IgD-negative memory B cell (primary cell): ENCODE results near the gene JADE3. TPM values are rescaled to one million over a fixed set of nuclear protein-coding genes. Genes with fewer than 3 reads are reported as not detected.

Experiments used
- H3K27ac Mint-ChIP-seq, 3 donors: one replicate each; pipeline ENCODE4 v1.8.0; 2020 to 2022; ENCODE audit warnings: mild to moderate bottlenecking in 3 of 3, mixed read lengths in 3 of 3, moderate library complexity in 1 of 3
- H3K27me3 Mint-ChIP-seq: one replicate; pipeline ENCODE4 v1.8.0; 2021; ENCODE audit warnings: mixed read lengths
- H3K36me3 Mint-ChIP-seq: one replicate; pipeline ENCODE4 v1.8.0; 2020; ENCODE audit warnings: mild to moderate bottlenecking, mixed read lengths
- H3K4me1 Mint-ChIP-seq, 3 donors: one replicate each; pipeline ENCODE4 v1.8.0; 2020 to 2022; ENCODE audit warnings: mixed read lengths in 3 of 3, mild to moderate bottlenecking in 1 of 3
- H3K4me3 Mint-ChIP-seq, 4 donors: one replicate each; pipeline ENCODE4 v1.8.0; 2020 to 2022; ENCODE audit warnings: mild to moderate bottlenecking in 4 of 4, mixed read lengths in 4 of 4, moderate library complexity in 3 of 4
- H3K9me3 Mint-ChIP-seq, 3 donors: one replicate each; pipeline ENCODE4 v1.8.0; 2020 to 2021; ENCODE audit warnings: mixed read lengths in 3 of 3, mild to moderate bottlenecking in 1 of 3
- polyA plus RNA-seq: library from polyadenylated mRNA; unstranded; fragments of 300-500 nt; fragmentation: Illumina TruSeq; gene quantifications from one replicate; pipeline ENCODE4 v1.2.3, GENCODE V29; 2021

The JADE3 gene
- polyA plus RNA-seq: 3.5 TPM

DNA sequence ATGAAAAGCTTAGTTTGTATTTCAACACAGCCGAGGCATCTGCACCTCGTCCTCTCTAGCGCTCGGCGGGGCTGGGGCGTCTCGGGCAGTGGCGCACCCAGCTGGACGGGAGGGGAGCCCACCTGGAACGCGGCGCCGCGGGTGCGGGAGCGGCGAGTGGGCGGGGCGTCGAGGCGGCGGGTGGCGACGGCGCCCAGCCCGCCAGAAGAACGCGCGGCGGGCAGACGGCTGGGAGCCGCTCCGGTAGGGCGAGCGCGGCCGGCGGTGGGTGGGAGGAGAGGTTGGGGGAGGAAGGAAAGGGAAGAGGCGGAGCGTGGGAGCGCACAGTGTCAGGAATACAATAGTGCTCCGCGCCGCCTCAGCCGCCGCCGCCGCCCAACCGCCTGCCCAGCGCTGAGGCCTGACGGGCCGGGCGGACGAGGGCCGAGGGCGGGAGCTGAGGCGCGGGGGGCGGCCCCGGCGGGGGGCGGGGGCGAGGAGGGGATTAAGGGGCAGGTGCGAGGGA, at the start of gene JADE3:
JADE3 (plus strand) TSS at position 324 of the 505 bp plus-strand sequence. CDS start 72,474 bp downstream, outside the sequence.
- Mint-ChIP-seq H3K27ac (peak within 1 kb of the TSS in 1 of 3 donors; percentile 47), H3K27me3 (peaks cover 2% of the 10 kb centered on the region), H3K36me3 (peaks cover 1% of the 10 kb centered on the region)

DNA sequence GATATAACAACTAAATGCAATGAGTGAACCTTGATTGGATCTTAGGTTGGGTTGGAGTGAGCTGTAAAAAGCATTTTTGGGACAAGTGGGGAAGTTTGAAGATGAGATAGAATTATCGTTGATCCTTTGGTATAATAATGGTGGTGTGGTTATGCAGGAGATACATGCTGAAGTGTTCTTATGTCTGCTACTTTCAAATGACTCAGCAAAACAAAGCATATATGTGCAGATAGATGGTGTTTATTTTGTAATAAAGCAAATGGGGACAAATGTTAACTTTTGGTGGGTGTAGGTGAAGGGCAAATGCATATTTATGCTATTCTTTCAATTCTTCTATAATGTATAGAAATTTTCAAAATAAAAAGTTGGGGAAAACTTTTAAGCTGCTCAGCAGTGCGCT, 49.1 kb upstream of the JADE3 start:
- Mint-ChIP-seq H3K27ac (no peak overlapping the region), H3K36me3 (no peaks in the 10 kb centered on the region), H3K4me3 (no peak overlapping the region), H3K9me3 (no peaks in the 10 kb centered on the region), H3K4me1 (peaks cover 0 to 4% (median 0%) of the 10 kb centered on the region in 3 donors), H3K27me3 (no peaks in the 10 kb centered on the region)

More for the DNA sequence above, at the start of gene JADE3:
- Mint-ChIP-seq H3K4me3 (peak within 1 kb of the TSS; percentile 84 to 93 (median 90)), H3K9me3 (no peaks in the 10 kb centered on the region), H3K4me1 (peaks cover 8 to 15% (median 14%) of the 10 kb centered on the region in 3 donors)

DNA sequence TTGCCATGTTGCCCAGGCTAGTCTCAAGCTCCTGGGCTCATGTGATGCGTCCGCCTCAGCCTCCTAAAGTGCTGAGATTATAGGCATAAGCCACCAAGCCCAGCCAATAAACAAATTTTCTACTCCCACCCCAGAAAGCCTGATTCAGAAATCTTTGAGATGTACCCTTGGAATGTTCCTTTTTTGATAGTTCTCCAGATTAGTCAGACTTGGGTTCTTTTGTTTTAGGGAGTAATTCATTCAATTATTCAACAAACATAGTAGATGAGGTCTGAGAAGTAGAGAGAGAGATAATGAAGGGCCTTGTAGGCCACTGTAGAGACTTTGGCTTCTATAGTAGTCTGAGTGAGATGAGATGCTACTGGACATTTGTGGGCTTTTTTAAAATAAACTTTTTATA, 47.6 kb upstream of the JADE3 start:
- Mint-ChIP-seq H3K27ac (no peak overlapping the region), H3K36me3 (no peaks in the 10 kb centered on the region), H3K27me3 (no peaks in the 10 kb centered on the region), H3K9me3 (no peaks in the 10 kb centered on the region), H3K4me3 (no peak overlapping the region), H3K4me1 (peaks cover 0 to 2% (median 0%) of the 10 kb centered on the region in 3 donors)

DNA sequence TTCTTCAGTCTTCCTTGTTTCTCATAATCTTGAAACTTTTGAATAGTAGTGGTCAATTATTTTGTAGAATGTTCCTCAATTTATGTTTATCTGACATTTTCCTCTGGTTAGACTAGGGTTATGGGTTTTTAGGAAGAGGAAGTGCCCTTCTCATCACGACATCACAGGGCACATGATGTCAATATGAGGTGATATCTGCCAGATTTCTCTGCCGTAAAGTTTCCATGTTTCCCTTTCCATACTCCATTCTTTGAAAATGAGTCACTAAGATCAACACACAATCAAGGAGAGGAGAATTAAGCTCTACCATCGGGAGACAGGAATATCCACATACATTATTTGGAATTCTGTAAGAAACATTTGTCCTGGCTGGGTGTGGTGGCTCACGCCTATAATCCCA, 46.9 kb upstream of the JADE3 start:
- no peaks in the 10 kb centered on the region for H3K36me3 Mint-ChIP-seq
- no peaks in the 10 kb centered on the region for H3K4me1 Mint-ChIP-seq
- no peak overlapping the region for H3K4me3 Mint-ChIP-seq
- no peak overlapping the region for H3K27ac Mint-ChIP-seq
- no peaks in the 10 kb centered on the region for H3K9me3 Mint-ChIP-seq
- H3K27me3 Mint-ChIP-seq: no peaks in the 10 kb centered on the region

DNA sequence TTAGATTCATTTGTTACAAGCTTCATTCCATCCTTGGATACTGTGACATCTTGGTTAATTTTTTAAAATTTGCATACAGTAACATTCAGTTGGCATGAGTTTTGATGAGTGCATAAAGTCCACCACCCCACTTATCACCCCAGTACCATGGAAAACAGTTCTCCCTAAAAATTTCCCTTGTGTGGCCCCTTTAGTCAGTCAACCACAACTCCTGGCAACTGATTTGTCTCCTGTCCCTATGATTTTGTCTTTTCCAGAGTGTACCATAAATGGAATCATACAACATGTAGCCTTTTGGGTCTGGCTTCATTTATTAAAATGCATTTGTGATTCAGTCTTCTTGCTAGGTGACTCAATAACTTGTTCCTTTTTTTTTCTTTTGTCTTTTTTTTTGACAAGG, 45.5 kb upstream of the JADE3 start:
- H3K4me1 Mint-ChIP-seq: no peaks in the 10 kb centered on the region
- no peak overlapping the region for H3K27ac Mint-ChIP-seq
- no peaks in the 10 kb centered on the region for H3K36me3 Mint-ChIP-seq
- no peak overlapping the region for H3K4me3 Mint-ChIP-seq
- H3K9me3 Mint-ChIP-seq: no peaks in the 10 kb centered on the region
- no peaks in the 10 kb centered on the region for H3K27me3 Mint-ChIP-seq

DNA sequence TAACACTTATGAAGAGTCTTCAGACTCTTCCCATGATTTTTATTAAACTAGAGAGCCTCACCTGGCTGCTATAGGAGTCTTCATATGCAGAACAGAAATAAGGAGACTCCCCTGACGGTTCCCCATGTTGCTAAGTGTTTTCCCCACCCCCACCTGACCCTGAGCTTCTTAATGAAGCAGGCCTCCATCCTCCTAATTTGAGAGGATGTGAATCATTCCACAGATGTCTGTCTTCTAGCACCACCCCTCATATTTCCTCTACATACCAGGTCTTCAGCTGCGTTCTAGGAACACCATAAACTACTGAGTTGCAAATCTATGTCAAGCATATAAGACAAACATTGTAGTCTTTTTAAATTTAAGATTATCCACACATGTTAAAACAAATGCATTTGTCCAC, 38.5 kb upstream of the JADE3 start:
- no peaks in the 10 kb centered on the region for H3K36me3 Mint-ChIP-seq
- peaks cover 0 to 2% (median 1%) of the 10 kb centered on the region in 3 donors for H3K4me1 Mint-ChIP-seq
- no peaks in the 10 kb centered on the region for H3K9me3 Mint-ChIP-seq
- H3K27me3 Mint-ChIP-seq: no peaks in the 10 kb centered on the region
- H3K27ac Mint-ChIP-seq: no peak overlapping the region
- no peak overlapping the region for H3K4me3 Mint-ChIP-seq

DNA sequence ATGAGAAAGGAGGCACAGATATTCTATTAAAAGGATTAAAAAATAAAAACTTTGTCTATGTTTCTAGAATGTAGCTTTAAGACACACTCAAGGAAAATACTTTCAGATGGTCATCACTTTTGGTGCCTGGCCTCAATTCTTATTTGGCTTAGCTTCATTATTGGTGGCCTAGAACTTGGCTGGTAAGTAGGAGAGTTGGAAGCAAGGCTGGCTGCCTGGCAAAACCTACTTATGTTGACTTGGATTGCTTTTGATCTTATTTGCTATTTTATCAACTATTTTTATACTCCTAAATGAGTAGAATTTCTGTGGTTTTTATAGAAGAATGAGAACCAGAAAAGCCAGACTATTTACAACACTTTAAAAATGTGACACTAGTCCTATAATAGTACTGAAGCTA, 35.3 kb upstream of the JADE3 start:
- Mint-ChIP-seq H3K4me3 (no peak overlapping the region), H3K4me1 (peaks cover 0 to 2% (median 1%) of the 10 kb centered on the region in 3 donors), H3K27ac (no peak overlapping the region), H3K27me3 (no peaks in the 10 kb centered on the region), H3K36me3 (no peaks in the 10 kb centered on the region), H3K9me3 (no peaks in the 10 kb centered on the region)

DNA sequence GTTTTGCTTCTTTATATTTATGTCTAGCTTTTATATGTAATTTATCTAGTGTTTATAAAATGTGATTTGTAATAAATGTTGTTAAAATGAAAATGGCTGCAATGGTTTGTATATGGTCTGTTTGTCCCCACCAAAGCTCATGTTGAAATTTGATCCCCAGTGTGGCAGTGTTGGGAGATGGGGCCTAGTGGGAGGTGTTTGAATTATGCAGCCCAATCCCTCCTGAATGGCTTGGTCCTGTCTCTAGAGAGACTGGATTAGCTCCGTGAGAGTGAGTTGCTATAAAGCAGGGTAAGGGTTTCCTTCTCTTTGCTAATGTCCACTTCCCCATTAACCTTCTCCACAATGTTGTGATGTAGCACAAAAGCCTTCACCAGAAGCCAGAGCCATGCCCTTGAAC, 30.0 kb upstream of the JADE3 start:
- Mint-ChIP-seq H3K4me3 (no peak overlapping the region), H3K36me3 (no peaks in the 10 kb centered on the region), H3K27me3 (no peaks in the 10 kb centered on the region), H3K9me3 (no peaks in the 10 kb centered on the region), H3K27ac (no peak overlapping the region), H3K4me1 (no peaks in the 10 kb centered on the region)

DNA sequence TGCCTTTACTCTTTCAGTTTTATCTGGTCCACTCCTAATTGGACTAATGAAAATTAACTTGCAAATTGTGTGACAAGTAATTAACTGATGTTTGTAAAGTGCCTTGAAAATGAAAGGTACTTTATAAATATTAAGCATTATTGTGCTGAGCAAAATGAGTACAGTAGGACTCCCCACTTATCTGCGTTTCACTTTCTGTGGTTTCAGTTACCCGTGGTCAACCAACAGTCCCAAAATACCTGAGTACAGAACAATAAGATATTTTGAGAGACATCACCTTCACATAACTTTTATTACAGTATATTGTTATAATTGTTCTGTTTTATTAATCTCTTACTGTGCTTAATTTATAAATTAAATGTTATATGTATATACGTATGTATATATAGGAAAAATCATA, 27.4 kb upstream of the JADE3 start:
- H3K27ac Mint-ChIP-seq: no peak overlapping the region
- no peaks in the 10 kb centered on the region for H3K27me3 Mint-ChIP-seq
- no peak overlapping the region for H3K4me3 Mint-ChIP-seq
- H3K36me3 Mint-ChIP-seq: no peaks in the 10 kb centered on the region
- H3K9me3 Mint-ChIP-seq: no peaks in the 10 kb centered on the region
- no peaks in the 10 kb centered on the region for H3K4me1 Mint-ChIP-seq

DNA sequence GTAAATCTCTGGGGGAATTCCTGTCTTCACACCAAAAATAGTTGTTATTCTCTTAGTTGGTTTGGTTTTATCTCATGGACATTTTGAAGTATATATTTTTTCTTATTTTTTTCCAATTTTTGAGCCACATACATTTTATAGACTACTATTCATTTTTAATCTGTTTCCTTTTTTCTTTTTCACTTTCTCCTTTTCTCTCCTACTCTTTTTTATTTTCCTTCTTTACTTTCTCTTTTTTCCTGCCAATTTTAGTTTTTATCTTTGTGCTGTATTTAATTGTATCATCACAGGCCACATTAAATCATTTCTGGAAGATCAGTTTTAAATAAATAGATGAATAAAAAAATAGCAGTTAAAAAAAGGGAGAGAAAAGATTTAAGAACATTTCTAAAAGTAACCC, 14.0 kb upstream of the JADE3 start:
- no peak overlapping the region for H3K4me3 Mint-ChIP-seq
- H3K9me3 Mint-ChIP-seq: peaks cover 0 to 3% (median 2%) of the 10 kb centered on the region in 3 donors
- H3K27ac Mint-ChIP-seq: no peak overlapping the region
- peaks cover 1% of the 10 kb centered on the region for H3K27me3 Mint-ChIP-seq
- H3K4me1 Mint-ChIP-seq: no peaks in the 10 kb centered on the region
- H3K36me3 Mint-ChIP-seq: no peaks in the 10 kb centered on the region

DNA sequence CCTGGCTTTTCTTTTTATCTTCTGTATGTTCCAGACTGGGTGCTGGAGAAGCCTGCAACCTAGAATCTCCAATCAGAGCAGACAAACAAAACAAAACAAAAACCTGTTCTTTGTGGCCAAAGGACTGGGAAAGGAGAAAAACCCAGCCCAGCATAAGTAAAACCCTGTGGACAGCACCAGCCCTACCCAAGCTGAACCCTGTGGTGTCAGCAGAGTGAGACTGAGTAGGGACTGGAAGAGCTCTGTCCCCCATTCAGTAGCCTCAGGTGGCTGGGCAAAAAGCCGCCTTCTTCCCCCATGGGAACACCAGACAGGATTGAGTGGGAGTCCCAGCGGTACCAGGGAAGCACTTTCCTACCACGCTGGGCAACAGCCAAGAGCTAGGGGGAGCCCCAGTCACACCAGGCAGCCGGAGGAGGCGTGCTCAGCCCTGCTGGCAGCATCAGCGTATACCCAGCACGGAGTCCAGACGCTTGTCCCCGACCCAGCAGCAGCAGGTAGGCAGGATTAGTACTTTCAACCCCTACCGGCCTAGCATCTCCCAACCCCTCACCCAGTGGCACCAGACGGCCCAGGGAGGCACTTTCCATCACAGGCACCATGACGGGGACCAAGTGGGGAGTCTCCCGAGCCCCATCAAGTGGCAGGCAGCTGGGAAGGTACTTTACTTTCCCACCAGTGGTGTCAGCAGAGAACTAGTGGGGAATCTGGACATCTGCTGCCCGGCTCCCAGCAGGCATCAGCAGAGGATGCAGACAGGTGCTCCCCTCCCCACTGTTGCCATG, 8.6 kb upstream of the JADE3 start:
- H3K27me3 Mint-ChIP-seq: no peaks in the 10 kb centered on the region
- peak overlapping the region; percentile 34 to 91 (median 76) for H3K4me3 Mint-ChIP-seq
- no peaks in the 10 kb centered on the region for H3K36me3 Mint-ChIP-seq
- H3K27ac Mint-ChIP-seq: peak overlapping the region in 1 of 3 donors; percentile 58
- no peaks in the 10 kb centered on the region for H3K4me1 Mint-ChIP-seq
- H3K9me3 Mint-ChIP-seq: no peaks in the 10 kb centered on the region

DNA sequence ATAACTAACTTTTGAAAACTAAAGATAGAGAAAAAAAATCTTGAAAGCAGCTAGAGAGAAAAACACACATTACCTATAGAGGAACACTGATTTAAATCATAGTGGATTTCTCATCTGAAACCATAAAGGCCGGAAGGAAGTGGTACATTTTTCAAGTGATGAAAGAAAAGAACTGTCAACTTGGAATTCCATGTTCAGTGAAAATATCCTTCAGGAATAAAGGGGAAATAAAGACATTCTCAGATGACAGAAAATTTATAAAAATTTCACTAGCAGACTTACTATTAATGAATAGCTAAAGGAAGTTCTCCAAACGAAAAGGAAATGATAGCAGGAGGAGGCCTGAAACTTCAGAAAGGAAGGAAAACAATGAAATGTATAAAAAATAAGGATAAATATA, 7.6 kb upstream of the JADE3 start:
- Mint-ChIP-seq H3K4me3 (no peak overlapping the region), H3K36me3 (no peaks in the 10 kb centered on the region), H3K9me3 (no peaks in the 10 kb centered on the region), H3K27ac (peak overlapping the region in 1 of 3 donors; percentile 58), H3K4me1 (no peaks in the 10 kb centered on the region), H3K27me3 (no peaks in the 10 kb centered on the region)

DNA sequence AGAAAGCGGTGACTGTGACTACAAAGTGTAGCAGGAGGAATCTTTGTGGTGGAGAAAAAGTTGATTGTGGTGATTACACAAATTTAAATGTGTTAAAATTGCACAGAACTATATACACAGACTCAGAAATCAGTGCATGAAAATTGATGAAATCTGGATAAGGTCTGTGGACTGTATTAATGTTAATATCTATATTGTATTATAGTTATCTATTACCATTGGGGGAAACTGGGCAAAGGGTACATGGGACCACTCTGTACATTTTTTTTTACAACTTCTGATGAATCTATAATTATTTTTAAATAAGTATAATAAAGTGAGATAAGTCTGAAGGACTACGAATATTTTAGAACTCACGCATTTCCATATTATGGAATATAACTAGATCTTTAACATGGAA, 1.8 kb upstream of the JADE3 start:
- peak overlapping the region in 1 of 3 donors; percentile 6 for H3K27ac Mint-ChIP-seq
- H3K9me3 Mint-ChIP-seq: no peaks in the 10 kb centered on the region
- peaks cover 1% of the 10 kb centered on the region for H3K36me3 Mint-ChIP-seq
- peak overlapping the region in 1 of 4 donors; percentile 50 for H3K4me3 Mint-ChIP-seq
- H3K4me1 Mint-ChIP-seq: peaks cover 8 to 14% (median 13%) of the 10 kb centered on the region in 3 donors
- peaks cover 2% of the 10 kb centered on the region for H3K27me3 Mint-ChIP-seq

DNA sequence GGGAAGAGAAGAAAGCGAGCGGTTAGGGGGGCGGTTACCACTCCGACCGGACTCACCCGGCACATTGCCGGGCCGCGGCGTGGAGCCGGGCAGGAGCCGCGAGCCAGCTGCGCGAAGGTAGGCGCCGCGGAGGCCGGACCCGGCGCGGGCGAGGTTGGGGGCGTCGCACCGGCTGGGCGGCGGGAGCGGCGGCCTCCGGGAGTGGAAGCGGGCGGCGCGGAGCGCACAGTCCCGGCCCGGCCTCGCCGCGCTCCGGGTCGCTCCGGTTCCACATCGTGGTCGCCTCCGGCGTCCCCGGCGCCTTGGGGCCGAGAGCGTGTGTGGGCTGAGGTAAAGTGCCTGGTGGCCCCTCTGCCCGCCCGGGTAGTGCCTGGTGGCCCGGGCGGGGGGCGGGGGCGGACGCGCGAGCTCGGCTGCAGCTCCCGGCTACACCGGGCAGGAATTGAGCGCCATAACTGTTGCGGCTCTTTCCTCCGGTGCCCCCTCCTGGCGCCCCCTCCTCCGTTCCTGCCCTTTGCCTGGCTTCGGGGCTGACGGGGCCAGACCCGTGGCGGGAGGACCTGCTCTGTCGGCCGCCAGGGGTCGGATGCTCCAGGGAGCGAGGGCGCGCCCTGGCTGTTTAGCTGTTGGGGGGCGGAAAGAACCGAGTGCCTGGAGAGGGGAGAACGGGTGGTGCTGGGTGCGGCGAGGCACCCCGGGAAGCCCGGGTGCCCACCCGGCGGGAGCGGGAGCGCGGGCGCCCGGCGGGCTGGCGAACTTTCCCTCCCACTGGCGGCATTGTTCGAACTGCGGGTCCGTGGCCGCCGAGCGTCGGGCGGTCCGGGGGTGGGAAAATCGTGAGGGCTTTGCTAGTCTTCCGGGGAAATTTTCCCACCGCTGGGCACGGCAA, 626 bp downstream of the JADE3 start:
- Mint-ChIP-seq H3K9me3 (no peaks in the 10 kb centered on the region), H3K27ac (no peak overlapping the region), H3K36me3 (peaks cover 1% of the 10 kb centered on the region), H3K4me1 (peaks cover 8 to 19% (median 17%) of the 10 kb centered on the region in 3 donors), H3K4me3 (peak overlapping the region; percentile 84 to 93 (median 90)), H3K27me3 (peaks cover 2% of the 10 kb centered on the region)

DNA sequence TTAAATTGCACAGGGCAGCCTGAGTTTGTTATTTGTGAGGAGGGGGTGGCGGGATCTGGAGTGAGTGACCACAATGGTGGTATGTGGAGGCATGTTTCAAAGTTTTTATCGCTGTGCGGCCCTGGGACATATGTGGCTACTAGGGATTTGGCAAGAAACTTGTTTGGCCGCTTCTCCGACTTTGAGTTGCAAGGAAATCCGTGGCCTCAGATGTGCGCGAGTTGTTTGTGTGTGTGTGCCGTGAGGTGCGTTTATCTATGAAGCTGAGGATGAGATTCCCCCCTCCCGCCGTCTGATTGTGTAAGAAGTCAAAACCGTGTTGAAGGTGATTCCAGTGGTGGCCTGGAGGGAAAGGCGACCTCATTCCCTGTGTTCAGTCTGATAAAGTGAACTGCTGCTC, 1.4 kb downstream of the JADE3 start:
- Mint-ChIP-seq H3K36me3 (peaks cover 1% of the 10 kb centered on the region), H3K27me3 (peaks cover 2% of the 10 kb centered on the region), H3K4me3 (peak overlapping the region; percentile 84 to 93 (median 90)), H3K4me1 (peaks cover 8 to 20% (median 17%) of the 10 kb centered on the region in 3 donors), H3K27ac (peak overlapping the region in 1 of 3 donors; percentile 87), H3K9me3 (peaks cover 0 to 1% (median 0%) of the 10 kb centered on the region in 3 donors)
